SW 1271 (cell line): ENCODE data around the gene PITPNM3.

Experiments
- DNase-seq, 2 experiments: peaks; one replicate each; lab custom pipeline; 2025; lab: John Stamatoyannopoulos, UW

Gene PITPNM3

GRCh38 chr17:6551869-6552531 is 4.4 kb downstream of the PITPNM3 start:
- no peak for DNase-seq

- no peak for DNase-seq
Measured at GRCh38 chr17:6551356-6551755, 5.0 kb downstream of the PITPNM3 start.

- DNase-seq = no peak
Measured at GRCh38 chr17:6549384-6550036, 6.8 kb downstream of the PITPNM3 start.

GRCh38 chr17:6548578-6549330 is 7.6 kb downstream of the PITPNM3 start:
- no peak for DNase-seq

GRCh38 chr17:6548034-6548433 is 8.3 kb downstream of the PITPNM3 start:
- no peak for DNase-seq

- no peak for DNase-seq
Measured at GRCh38 chr17:6547336-6547735, 9.0 kb downstream of the PITPNM3 start.

- DNase-seq = no peak
Measured at GRCh38 chr17:6546069-6546718, 10.2 kb downstream of the PITPNM3 start.

GRCh38 chr17:6545291-6545690 is 11.1 kb downstream of the PITPNM3 start:
- no peak for DNase-seq

- no peak for DNase-seq
Measured at GRCh38 chr17:6544011-6544370, 12.4 kb downstream of the PITPNM3 start.

GRCh38 chr17:6543079-6544010 is 13.0 kb downstream of the PITPNM3 start:
- no peak for DNase-seq

- DNase-seq = no peak
Measured at GRCh38 chr17:6542577-6542976, 13.8 kb downstream of the PITPNM3 start.

- DNase-seq = no peak
Measured at GRCh38 chr17:6541886-6542285, 14.5 kb downstream of the PITPNM3 start.

GRCh38 chr17:6539871-6540270 is 16.5 kb downstream of the PITPNM3 start:
- DNase-seq = no peak

GRCh38 chr17:6536566-6537065 is 19.7 kb downstream of the PITPNM3 start:
- DNase-seq = no peak

- no peak for DNase-seq
Measured at GRCh38 chr17:6536053-6536452, 20.3 kb downstream of the PITPNM3 start.

GRCh38 chr17:6534846-6535514 is 21.4 kb downstream of the PITPNM3 start:
- no peak for DNase-seq

GRCh38 chr17:6532441-6532885 is 23.9 kb downstream of the PITPNM3 start:
- no peak for DNase-seq

GRCh38 chr17:6531575-6531974 is 24.8 kb downstream of the PITPNM3 start:
- DNase-seq = no peak

- no peak for DNase-seq
Measured at GRCh38 chr17:6530324-6530920, 25.9 kb downstream of the PITPNM3 start.

GRCh38 chr17:6528557-6528956 is 27.8 kb downstream of the PITPNM3 start:
- no peak for DNase-seq
